Natural killer cell (primary cell): ENCODE data around the gene CD300H. TPM values are rescaled to one million over a fixed set of nuclear protein-coding genes. Genes with fewer than 3 reads are reported as not detected.
A peak's percentile ranks its signal among the peaks of the same experiment; 100 is the strongest.
"Not testable (repeated sequence)": the region's sequence is repeated elsewhere in the genome, so short reads cannot be mapped to it uniquely, and the experiment has no call there.

ENCODE experiments used
- ATAC-seq, 3 donors: fragments of 150-1000 bp in 2 of 3; fragments of 200-7000 bp in 1 of 3; cut with Tn5 transposase; 1 replicate in 1 of 3; 2 replicates in 2 of 3; pipeline ENCODE4 v1.10.0; 2021; ENCODE audit warnings: mild to moderate bottlenecking in 2 of 3, moderate library complexity in 2 of 3
- DNase-seq, 2 donors: peaks; one replicate each; pipeline versions ENCODE4 v3.0.0 to v3.0.0-alpha.2; 2013 to 2021; ENCODE audit warnings: mixed read lengths in 1 of 2
- H3K27ac ChIP-seq: one replicate; pipeline ENCODE4 v1.5.1; 2013; ENCODE audit warnings: mild to moderate bottlenecking, low read length
- H3K27me3 ChIP-seq: one replicate; pipeline ENCODE4 v1.6.1; 2013; ENCODE audit warnings: low read length; ENCODE audit not compliant: control insufficient read depth, insufficient read depth
- H3K36me3 ChIP-seq: one replicate; pipeline ENCODE4 v1.6.1; 2013; ENCODE audit warnings: low read length; ENCODE audit not compliant: control insufficient read depth, insufficient read depth
- H3K4me1 ChIP-seq: one replicate; pipeline ENCODE4 v1.6.1; 2013; ENCODE audit warnings: low read length; ENCODE audit not compliant: control insufficient read depth, insufficient read depth
- H3K4me3 ChIP-seq: one replicate; pipeline ENCODE4 v1.5.1; 2013; ENCODE audit warnings: low read length
- H3K9me3 ChIP-seq: one replicate; pipeline ENCODE4 v1.6.1; 2013; ENCODE audit warnings: low read length; ENCODE audit not compliant: control insufficient read depth, insufficient read depth
- H3K27ac Mint-ChIP-seq, 2 donors: one replicate each; pipeline ENCODE4 v1.8.0; 2022; ENCODE audit warnings: mild to moderate bottlenecking in 2 of 2, mixed read lengths in 2 of 2, moderate library complexity in 1 of 2
- H3K27me3 Mint-ChIP-seq, 2 donors: one replicate each; pipeline ENCODE4 v1.8.0; 2022; ENCODE audit warnings: low read depth in 2 of 2, mixed read lengths in 2 of 2
- H3K36me3 Mint-ChIP-seq: one replicate; pipeline ENCODE4 v1.8.0; 2022; ENCODE audit warnings: mixed read lengths
- H3K4me1 Mint-ChIP-seq, 2 donors: one replicate each; pipeline ENCODE4 v1.8.0; 2022; ENCODE audit warnings: mixed read lengths in 2 of 2
- H3K4me3 Mint-ChIP-seq: one replicate; pipeline ENCODE4 v1.8.0; 2022; ENCODE audit warnings: mild to moderate bottlenecking, moderate library complexity, mixed read lengths
- H3K9me3 Mint-ChIP-seq, 2 donors: one replicate each; pipeline ENCODE4 v1.8.0; 2022; ENCODE audit warnings: mixed read lengths in 2 of 2
- CTCF ChIP-seq: fragments of 200-600 bp; IDR thresholded peaks from one replicate; pipeline ENCODE4 v1.8.0; 2022; ENCODE audit warnings: antibody characterized with exemption
- WGBS: methylation state at CpG from one replicate; pipeline ENCODE4 v1.1.7; 2013; ENCODE audit warnings: missing lambda C conversion rate; ENCODE audit not compliant: insufficient coverage; 5-methylcytosine and 5-hydroxymethylcytosine counted together
- intact Hi-C: fragments of 100-400 bp; cut with micrococcal nuclease; formaldehyde crosslinking; loops from one replicate; pipeline ENCODE4 v1.14.2; 2022
- total RNA-seq, 4 donors: library from RNA; stranded (reverse); fragments of 120-200 nt in 1 of 4; gene quantifications; one replicate each; pipeline versions ENCODE4 v1.2.3 to v1.2.4, GENCODE V29; 2013 to 2022

Gene CD300H
- total RNA-seq, 3 donors from 2014 or later (not counting 1 experiment from before 2014, with no cell fraction given), result 0.90 to 9.3 TPM; not detected in 1

- no peak for ATAC-seq
- peaks cover 10 to 17% of the 10 kb centered on the region in 2 donors for H3K27me3 Mint-ChIP-seq
- H3K4me1 Mint-ChIP-seq, result peaks cover 6 to 14% of the 10 kb centered on the region in 2 donors
- no peaks in the 10 kb centered on the region for H3K9me3 Mint-ChIP-seq
- Histone ChIP-seq H3K36me3 (no peaks in the 10 kb centered on the region), H3K27me3 (no peaks in the 10 kb centered on the region), H3K9me3 (no peaks in the 10 kb centered on the region), H3K4me3 (no peak overlapping the region), H3K27ac (no peak overlapping the region), H3K4me1 (peaks cover 17% of the 10 kb centered on the region)
- TF ChIP-seq CTCF, result no peak
- 74% methylated on average over 1 of the region's 1 CpG for WGBS
- no peak overlapping the region for H3K4me3 Mint-ChIP-seq
- intact Hi-C loops, result no loop called here
- no peak for DNase-seq
- no peak overlapping the region for H3K27ac Mint-ChIP-seq
- no peaks in the 10 kb centered on the region for H3K36me3 Mint-ChIP-seq
Measured at GRCh38 chr17:74563358-74563757, 4.0 kb downstream of the CD300H start.

DNA sequence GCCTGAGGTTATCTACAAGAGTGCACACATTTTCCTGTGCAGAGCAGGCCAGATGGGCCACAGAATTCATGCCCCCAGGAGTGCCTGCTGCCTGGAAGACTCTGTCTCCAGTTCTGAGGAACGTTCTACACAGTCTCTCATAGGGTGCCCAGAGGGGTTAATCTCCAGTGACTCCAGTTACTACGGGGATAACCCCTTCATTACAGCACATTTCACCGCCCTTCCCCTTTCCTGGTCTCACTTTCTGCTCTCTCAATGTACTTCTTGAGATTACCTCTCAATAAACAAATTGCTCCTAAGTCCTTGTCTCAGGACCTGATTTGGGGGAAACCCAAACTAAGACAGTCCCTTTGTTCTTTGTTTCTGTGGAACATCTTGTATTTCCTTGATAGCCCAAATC is 5.7 kb downstream of the CD300H start:
- Mint-ChIP-seq H3K9me3 (no peaks in the 10 kb centered on the region), H3K4me3 (no peak overlapping the region), H3K27me3 (peaks cover 0 to 11% of the 10 kb centered on the region in 2 donors), H3K36me3 (no peaks in the 10 kb centered on the region), H3K4me1 (peaks cover 6 to 7% of the 10 kb centered on the region in 2 donors), H3K27ac (no peak overlapping the region)
- no peak for TF ChIP-seq CTCF
- Histone ChIP-seq H3K4me3 (no peak overlapping the region), H3K4me1 (peaks cover 11% of the 10 kb centered on the region), H3K27ac (no peak overlapping the region), H3K36me3 (no peaks in the 10 kb centered on the region), H3K27me3 (no peaks in the 10 kb centered on the region), H3K9me3 (no peaks in the 10 kb centered on the region)
- 64% methylated on average over 3 of the region's 3 CpGs for WGBS
- ATAC-seq (no peak), DNase-seq (no peak)
- intact Hi-C loops, result no loop called here

- Mint-ChIP-seq H3K27me3 (peaks cover 0 to 9% of the 10 kb centered on the region in 2 donors), H3K4me3 (no peak overlapping the region), H3K9me3 (no peaks in the 10 kb centered on the region), H3K36me3 (no peaks in the 10 kb centered on the region), H3K4me1 (peaks cover 6 to 7% of the 10 kb centered on the region in 2 donors), H3K27ac (no peak overlapping the region)
- DNase-seq (no peak), ATAC-seq (no peak)
- H3K36me3 ChIP-seq, result no peaks in the 10 kb centered on the region
- peak overlapping the region; percentile 3 for H3K27ac ChIP-seq
- no peak overlapping the region for H3K4me3 ChIP-seq
- H3K27me3 ChIP-seq, result no peaks in the 10 kb centered on the region
- WGBS, result 46% methylated on average over 6 of the region's 6 CpGs
- intact Hi-C loops, result no loop called here
- H3K4me1 ChIP-seq, result peaks cover 5% of the 10 kb centered on the region
- H3K9me3 ChIP-seq, result no peaks in the 10 kb centered on the region
- TF ChIP-seq CTCF, result no peak
Measured at GRCh38 chr17:74558882-74559519, 8.3 kb downstream of the CD300H start.

- H3K4me3 Mint-ChIP-seq, H3K4me1 Mint-ChIP-seq, H3K27ac ChIP-seq, H3K9me3 Mint-ChIP-seq, H3K4me3 ChIP-seq, ATAC-seq, H3K27me3 ChIP-seq, H3K36me3 Mint-ChIP-seq, H3K27me3 Mint-ChIP-seq, H3K36me3 ChIP-seq, DNase-seq, H3K27ac Mint-ChIP-seq, H3K9me3 ChIP-seq, H3K4me1 ChIP-seq, intact Hi-C loops: not testable (repeated sequence)
- 78% methylated on average over 4 of the region's 4 CpGs for WGBS
Measured at GRCh38 chr17:74558402-74558801, 8.9 kb downstream of the CD300H start.
